Measurements from ENCODE around the gene RBM28. TPM values are rescaled to one million over a fixed set of nuclear protein-coding genes. Genes with fewer than 3 reads are reported as not detected.

RBM28 gene
- total RNA-seq, 1 donor from 2014 or later, result 17.1 TPM

DNA sequence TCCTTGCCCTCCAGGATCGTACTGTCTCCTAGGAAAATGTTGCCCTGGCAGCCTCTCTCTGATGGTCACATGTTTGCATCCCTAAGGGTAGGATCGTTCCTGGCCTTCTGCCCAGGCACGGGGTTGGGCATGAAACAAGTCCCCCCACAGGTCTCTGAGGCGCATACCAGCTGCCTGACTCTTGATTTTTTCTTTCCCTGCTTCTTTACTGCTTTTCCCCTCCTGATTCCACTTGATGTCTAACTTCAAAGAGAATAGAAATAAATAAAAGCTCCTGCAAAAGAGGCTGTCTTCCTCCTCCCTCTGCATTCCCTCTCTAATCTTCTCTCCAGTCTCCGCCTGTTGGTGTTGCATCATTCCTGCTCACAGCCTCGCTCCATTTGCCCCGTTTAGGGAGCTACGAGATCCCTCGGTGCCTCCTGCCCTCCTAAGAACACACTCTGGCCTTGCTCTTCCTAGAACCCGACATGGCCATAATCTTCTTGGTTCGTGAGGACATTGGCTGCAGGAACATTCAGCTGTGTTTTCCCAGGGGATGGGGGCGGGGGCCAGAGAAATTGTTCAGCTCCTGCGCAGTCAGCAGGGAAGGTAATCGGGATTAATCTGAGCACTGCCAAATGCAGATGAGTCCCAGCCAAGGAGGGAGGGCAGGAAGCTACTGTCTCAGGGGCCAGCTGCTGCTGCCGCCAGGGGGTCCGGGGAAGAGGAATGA, 76.7 kb downstream of the RBM28 start:
- Histone ChIP-seq H3K36me3 (ENCODE audit: control insufficient read depth, insufficient read depth, low read length) (no peaks in the 10 kb centered on the region), H3K4me3 (ENCODE audit: low read depth, low read length) (no peak overlapping the region), H3K27me3 (ENCODE audit: control insufficient read depth, insufficient read depth, low read length) (no peaks in the 10 kb centered on the region)
- TF ChIP-seq, protein P1, sequence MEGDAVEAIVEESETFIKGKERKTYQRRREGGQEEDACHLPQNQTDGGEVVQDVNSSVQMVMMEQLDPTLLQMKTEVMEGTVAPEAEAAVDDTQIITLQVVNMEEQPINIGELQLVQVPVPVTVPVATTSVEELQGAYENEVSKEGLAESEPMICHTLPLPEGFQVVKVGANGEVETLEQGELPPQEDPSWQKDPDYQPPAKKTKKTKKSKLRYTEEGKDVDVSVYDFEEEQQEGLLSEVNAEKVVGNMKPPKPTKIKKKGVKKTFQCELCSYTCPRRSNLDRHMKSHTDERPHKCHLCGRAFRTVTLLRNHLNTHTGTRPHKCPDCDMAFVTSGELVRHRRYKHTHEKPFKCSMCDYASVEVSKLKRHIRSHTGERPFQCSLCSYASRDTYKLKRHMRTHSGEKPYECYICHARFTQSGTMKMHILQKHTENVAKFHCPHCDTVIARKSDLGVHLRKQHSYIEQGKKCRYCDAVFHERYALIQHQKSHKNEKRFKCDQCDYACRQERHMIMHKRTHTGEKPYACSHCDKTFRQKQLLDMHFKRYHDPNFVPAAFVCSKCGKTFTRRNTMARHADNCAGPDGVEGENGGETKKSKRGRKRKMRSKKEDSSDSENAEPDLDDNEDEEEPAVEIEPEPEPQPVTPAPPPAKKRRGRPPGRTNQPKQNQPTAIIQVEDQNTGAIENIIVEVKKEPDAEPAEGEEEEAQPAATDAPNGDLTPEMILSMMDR (IDR thresholded peaks at IDR 0.05; ENCODE audit: insufficient read depth, low read length, severe bottlenecking), result no peak
- no peak for FAIRE-seq
- peak; percentile 83 for DNase-seq (ENCODE audit: low read depth)

DNA sequence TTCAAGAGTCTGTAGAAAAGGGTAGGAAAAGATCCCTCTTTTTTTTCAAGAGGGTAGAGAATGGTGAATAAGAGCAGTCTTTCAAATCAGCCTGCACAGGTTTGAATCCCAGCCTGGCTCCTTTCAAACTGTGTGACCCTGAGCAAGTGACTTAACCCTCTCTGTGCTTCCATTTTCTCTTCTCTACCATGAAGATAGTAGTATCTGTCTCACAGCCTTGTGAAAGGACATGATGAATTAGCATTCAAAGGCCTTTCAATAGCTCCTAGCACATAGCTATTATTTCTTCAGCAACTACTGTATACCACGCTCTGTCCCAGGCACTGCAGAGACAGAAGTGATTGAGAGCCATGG, 77.2 kb downstream of the RBM28 start:
- H3K4me3 ChIP-seq (ENCODE audit: low read depth, low read length), result no peak overlapping the region
- no peak for DNase-seq (ENCODE audit: low read depth)

DNA sequence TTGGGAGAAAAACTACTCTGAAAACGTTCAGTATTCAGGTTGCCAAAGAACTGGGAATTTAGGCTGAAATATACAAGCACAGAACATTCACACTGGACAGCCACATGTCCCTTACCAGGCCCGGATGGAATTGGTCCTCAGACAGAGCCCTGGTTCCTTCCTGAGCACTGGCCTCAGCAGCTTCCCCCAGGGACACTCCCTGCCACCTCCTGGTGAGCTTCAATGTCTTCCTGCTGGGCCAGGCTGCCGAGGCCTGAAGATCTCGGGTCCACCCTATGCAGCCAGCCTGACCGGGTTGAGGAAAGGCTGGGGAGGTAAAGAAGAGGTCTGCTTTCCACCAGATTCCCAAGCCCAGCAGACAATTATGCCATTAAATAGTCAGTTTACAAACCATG, 77.8 kb downstream of the RBM28 start:
- FAIRE-seq (no peak), DNase-seq (ENCODE audit: low read depth) (no peak)
- Histone ChIP-seq H3K36me3 (ENCODE audit: control insufficient read depth, insufficient read depth, low read length) (no peaks in the 10 kb centered on the region), H3K27me3 (ENCODE audit: control insufficient read depth, insufficient read depth, low read length) (no peaks in the 10 kb centered on the region), H3K4me3 (ENCODE audit: low read depth, low read length) (no peak overlapping the region)
- TF ChIP-seq, protein P1 (IDR thresholded peaks at IDR 0.05; ENCODE audit: insufficient read depth, low read length, severe bottlenecking), result no peak

More for the DNA sequence above, 77.2 kb downstream of the RBM28 start:
- no peak for FAIRE-seq
- no peaks in the 10 kb centered on the region for H3K27me3 ChIP-seq (ENCODE audit: control insufficient read depth, insufficient read depth, low read length)
- TF ChIP-seq, protein P1 (IDR thresholded peaks at IDR 0.05; ENCODE audit: insufficient read depth, low read length, severe bottlenecking), result no peak
- no peaks in the 10 kb centered on the region for H3K36me3 ChIP-seq (ENCODE audit: control insufficient read depth, insufficient read depth, low read length)

DNA sequence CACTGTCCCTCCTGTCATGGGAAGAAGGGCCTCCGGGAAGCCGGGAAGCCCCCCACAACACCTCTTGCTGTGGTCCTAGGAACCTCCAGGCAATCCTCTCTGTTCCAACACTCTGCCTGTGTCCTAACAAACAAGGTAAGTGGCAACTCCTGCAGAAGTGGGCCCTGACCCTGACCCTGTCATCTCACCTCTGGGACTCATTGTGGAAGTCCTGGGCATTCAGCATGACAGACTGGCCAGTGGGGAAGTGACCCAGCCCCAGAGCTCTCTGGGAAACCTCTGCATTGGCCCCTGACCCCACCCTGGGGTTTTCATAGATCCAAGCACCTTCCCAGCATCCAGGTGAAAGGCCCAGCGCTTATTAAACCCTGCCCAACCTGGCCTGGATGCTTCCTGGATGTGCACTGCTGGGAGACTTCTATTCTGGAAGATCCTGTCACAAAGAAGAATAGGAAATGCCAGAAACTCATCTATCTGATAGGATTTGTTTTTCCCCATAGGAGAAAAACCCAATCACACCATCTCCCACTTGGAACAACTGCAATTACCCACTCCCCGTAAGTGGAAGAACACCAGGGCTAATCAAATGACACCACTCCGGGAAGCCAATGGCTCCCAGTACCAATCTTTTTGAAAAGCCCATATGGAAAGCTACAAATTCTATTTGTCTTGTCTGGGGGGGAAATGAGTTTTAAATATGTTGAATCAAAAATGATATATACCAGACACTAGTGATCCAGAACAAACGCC, 78.4 kb downstream of the RBM28 start:
- Histone ChIP-seq H3K4me3 (ENCODE audit: low read depth, low read length) (no peak overlapping the region), H3K27me3 (ENCODE audit: control insufficient read depth, insufficient read depth, low read length) (no peaks in the 10 kb centered on the region), H3K36me3 (ENCODE audit: control insufficient read depth, insufficient read depth, low read length) (no peaks in the 10 kb centered on the region)
- FAIRE-seq, result no peak
- DNase-seq (ENCODE audit: low read depth), result no peak
- TF ChIP-seq, protein P1 (IDR thresholded peaks at IDR 0.05; ENCODE audit: insufficient read depth, low read length, severe bottlenecking), result no peak

DNA sequence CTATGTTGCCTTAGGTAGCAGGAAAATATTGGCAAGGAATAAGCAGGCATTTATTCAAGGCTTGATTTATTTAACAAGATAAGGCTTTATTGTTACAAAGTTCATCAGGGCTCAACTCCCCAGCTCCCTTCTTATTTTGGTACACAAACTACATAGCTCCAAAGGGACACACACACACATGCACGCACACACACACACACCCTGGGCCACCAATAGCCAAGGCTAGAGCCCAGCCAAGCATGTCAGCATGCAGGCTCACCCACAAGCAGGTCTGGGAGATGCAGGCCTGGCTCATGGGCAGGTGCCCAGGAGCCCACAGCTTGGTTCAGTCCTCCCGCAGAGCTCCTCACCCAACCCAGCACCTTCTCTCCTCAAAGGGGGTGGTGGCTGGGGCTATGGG, 79.2 kb downstream of the RBM28 start:
- Histone ChIP-seq H3K4me3 (ENCODE audit: low read depth, low read length) (no peak overlapping the region), H3K27me3 (ENCODE audit: control insufficient read depth, insufficient read depth, low read length) (no peaks in the 10 kb centered on the region), H3K36me3 (ENCODE audit: control insufficient read depth, insufficient read depth, low read length) (no peaks in the 10 kb centered on the region)
- TF ChIP-seq, protein P1 (IDR thresholded peaks at IDR 0.05; ENCODE audit: insufficient read depth, low read length, severe bottlenecking), result no peak
- no peak for DNase-seq (ENCODE audit: low read depth)
- FAIRE-seq, result no peak
